Activated gamma-delta T cell (primary cell): Measurements from ENCODE around the gene TP53TG3.
"Not testable (repeated sequence)": the region's sequence is repeated elsewhere in the genome, so short reads cannot be mapped to it uniquely, and the experiment has no call there.

Experiments
- DNase-seq: peaks from one replicate; lab custom pipeline; 2025; lab: John Stamatoyannopoulos, UW
- total RNA-seq, 2 donors: gene quantifications; one replicate each; lab custom pipeline; 2026; lab: John Stamatoyannopoulos, UW

TP53TG3 gene, protein sequence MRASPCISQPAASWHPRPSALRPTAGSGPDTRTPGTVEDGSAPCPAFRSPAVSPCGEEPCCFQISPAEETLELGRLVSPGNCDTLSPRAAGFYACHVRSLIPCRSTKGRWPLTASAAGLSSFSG
- total RNA-seq, result 0 reads per million in 2 donors

DNA sequence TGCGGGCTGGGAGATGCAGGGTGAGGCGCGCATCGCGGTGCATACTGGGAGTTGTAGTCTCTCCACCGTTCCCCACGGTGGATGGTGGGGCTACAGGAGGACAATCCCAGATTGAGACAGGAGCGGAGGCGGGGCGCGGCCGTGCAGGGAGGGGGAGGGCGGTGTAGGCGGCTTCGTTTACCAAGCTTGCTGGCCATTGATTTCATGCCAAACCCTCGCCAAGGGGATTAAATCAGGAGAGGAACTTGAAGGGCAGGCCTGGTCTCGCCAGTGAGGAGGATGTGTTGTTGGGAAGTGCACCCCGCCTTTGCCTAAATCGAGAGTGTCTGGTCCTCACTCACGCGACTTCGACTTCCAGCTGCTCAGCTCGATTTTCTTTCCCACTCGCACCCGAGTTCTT is at the start of gene TP53TG3:
TSS of gene TP53TG3 (minus strand) at position 101 of the 400 bp plus-strand sequence. CDS start at position 33, 68 bp downstream.
- not testable (repeated sequence) for DNase-seq

DNA sequence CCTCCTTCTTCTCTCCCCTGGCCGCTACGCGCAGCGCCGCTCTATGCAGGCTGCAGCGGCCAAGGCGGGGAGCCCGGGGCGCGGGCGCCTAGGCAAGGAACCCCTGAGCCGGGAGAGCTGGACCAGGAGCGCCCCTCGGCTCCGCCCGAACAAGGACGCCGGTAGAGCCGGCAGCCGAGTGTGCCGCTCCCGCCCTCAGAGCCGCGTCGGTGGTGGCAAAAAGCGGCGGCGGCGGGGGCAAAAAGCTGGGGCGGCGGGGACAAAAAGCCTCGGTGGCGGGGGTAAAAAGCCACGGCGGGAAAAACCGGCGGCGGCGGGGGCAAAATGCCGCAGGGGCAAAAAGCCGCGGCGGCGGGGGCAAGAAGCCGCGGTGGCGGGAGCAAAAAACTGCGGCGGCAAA is 25.1 kb downstream of the TP53TG3 start:
- not testable (repeated sequence) for DNase-seq

DNA sequence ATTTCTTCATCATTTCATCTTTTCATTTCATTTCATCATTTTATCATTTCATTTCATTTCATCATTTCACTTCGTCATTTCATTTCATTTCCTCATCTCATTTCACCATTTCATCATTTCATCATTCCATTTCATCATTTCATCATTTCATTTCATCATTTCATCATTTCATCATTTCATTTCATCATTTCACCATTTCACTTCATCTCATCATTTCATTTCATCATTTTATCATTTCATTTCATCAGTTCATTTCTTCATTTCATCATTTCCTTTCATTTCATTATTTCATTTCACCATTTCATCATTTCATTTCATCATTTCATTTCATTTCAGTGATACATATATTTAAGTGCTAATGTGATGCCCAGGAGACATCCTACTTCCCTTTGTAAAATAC is 28.4 kb downstream of the TP53TG3 start:
- not testable (repeated sequence) for DNase-seq

DNA sequence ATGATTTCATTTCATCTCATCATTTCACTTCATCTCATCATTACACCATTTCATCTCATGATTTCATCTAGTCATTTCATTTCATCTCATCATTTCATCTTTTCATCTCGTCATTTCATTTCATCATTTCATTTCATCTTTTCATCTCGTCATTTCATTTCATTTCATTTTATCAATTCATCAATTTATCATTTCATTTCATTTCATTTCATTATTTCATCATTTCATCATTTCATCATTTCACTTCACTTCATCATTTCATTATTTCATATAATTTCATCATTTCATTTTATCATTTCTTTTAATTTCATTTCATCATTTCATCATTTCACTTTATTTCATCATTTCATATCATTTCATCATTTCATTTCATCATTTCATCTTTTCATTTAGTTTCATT is 29.2 kb downstream of the TP53TG3 start:
- DNase-seq, result not testable (repeated sequence)

DNA sequence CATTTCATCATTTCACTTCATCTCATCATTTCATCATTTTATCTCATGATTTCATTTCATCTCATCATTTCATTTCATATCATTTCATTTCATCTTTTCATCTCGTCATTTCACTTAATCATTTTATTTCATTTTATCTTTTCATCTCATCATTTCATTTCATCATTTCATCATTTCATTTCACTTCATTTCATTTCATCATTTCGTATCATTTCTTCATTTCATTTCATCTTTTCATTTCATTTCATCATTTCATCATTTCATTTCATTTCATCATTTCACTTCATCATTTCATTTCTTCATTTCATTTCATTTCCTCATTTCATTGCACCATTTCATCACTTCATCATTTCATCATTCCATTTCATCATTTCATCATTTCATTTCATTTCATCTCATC is 29.8 kb downstream of the TP53TG3 start:
- DNase-seq, result not testable (repeated sequence)

DNA sequence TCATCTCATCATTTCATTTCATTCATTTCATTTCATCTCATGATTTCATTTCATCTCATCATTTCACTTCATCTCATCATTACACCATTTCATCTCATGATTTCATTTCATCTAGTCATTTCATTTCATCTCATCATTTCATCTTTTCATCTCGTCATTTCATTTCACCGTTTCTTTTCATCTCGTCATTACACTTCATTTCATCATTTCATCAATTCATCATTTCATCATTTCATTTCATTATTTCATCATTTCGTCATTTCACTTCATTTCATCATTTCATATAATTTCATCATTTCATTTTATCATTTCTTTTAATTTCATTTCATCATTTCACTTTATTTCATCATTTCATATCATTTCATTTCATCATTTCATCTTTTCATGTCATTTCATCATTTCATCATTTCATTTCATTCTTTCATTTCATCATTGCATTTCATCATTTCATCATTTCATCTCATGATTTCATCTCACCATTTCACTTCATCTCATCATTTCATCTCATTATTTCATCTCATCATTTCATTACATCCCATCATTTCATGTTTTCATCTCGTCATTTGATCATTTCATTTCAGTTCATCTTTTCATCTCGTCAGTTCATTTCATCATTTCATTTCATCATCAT is 30.6 kb downstream of the TP53TG3 start:
- not testable (repeated sequence) for DNase-seq

DNA sequence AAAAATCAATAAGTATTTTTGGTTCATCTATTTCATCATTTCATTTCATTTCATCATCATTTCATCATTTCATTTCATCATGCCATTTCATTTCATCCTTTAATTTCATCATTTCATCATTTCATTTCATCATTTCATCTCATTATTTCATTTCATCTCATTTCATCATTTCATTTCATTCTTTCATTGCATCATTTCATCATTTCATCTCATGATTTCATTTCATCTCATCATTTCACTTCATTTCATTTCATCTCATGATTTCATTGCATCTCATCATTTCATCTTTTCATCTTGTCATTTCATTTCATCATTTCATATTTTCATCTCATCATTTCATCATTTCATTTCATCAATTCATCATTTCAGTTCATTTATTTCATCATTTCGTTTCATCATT is 31.2 kb downstream of the TP53TG3 start:
- not testable (repeated sequence) for DNase-seq

DNA sequence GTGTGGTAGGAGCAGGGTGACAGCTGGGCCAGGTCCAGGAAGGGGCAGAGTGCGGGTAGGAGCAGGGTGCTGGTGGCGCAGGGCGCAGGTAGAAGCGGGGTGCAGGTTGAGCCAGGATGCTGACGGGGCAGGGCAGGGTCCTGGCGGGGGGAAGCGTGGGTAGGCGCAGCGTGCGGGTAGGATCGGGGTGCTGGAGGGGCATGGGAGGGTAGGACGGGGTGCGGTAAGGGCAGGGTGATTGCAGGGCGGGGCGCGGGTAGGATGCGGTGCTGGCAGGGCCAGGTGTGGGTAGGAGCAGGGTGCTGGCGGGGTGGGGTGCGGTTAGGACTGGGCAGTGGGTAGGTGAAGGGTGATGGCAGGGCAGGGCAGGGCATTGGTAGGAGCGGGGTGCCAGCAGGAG is 38.4 kb downstream of the TP53TG3 start:
- not testable (repeated sequence) for DNase-seq

DNA sequence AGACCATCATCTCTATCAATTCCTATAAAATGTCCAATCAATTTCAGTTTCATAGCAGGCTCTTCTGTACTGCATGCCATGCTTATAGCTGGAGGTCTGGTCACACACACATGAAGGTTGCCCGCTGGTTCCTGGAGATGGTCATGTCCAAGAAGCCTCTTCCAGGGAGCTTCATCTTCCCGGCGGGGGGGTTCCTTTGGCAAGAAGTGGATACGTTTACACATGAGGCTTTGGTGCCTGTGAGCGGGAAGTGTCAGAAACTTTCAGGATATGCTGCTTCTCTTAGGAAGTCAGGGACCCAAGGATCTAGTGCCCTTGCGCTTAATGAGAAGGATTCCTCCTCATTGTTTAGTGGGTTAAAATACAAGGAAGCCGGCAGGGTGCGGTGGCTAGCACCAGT is 43.9 kb downstream of the TP53TG3 start:
- DNase-seq, result not testable (repeated sequence)
